ENCODE results near the gene SLC9A8. TPM values are rescaled to one million over a fixed set of nuclear protein-coding genes. Genes with fewer than 3 reads are reported as not detected.

The SLC9A8 gene
- total RNA-seq, 2 experiments from 2014 or later = 9.4 to 11.3 TPM

- no peak for DNase-seq
- no peak overlapping the region for H3K27ac Mint-ChIP-seq
- H3K4me3 Mint-ChIP-seq = no peak overlapping the region
- no peaks in the 10 kb centered on the region for H3K27me3 Mint-ChIP-seq
- intact Hi-C loops (cut with micrococcal nuclease) = no loop called here
- H3K4me1 Mint-ChIP-seq (ENCODE audit: low read depth) = peaks cover 34% of the 10 kb centered on the region
- H3K9me3 Mint-ChIP-seq = no peaks in the 10 kb centered on the region
- POLR2A ChIA-PET = interaction anchor here (0.8 to 1.4 kb wide), 2 partner anchors 22 to 101 kb away, joined by 3 read pairs; no protein-coding TSS in a partner anchor
- H3K36me3 Mint-ChIP-seq (ENCODE audit: low read depth) = peaks cover 7% of the 10 kb centered on the region
- no peak for ATAC-seq
- CTCF ChIA-PET = interaction anchor here (0.7 to 4.7 kb wide), 10 partner anchors 14 to 337 kb away, joined by 3 to 40 read pairs (median 8); no protein-coding TSS in a partner anchor
- no peak for TF ChIP-seq CTCF (IDR thresholded peaks at IDR 0.05)
Observed at GRCh38 chr20:49889935-49890333, 77.3 kb downstream of the SLC9A8 start.

- Mint-ChIP-seq H3K27ac (no peak overlapping the region), H3K9me3 (no peaks in the 10 kb centered on the region), H3K4me1 (ENCODE audit: low read depth) (peaks cover 35% of the 10 kb centered on the region), H3K27me3 (no peaks in the 10 kb centered on the region), H3K36me3 (ENCODE audit: low read depth) (peaks cover 7% of the 10 kb centered on the region), H3K4me3 (no peak overlapping the region)
- CTCF ChIA-PET = interaction anchor here (1.2 to 4.7 kb wide), 4 partner anchors 20 to 349 kb away, joined by 3 to 40 read pairs (median 18); no protein-coding TSS in a partner anchor
- DNase-seq (no peak), ATAC-seq (no peak)
- TF ChIP-seq CTCF (IDR thresholded peaks at IDR 0.05) = no peak
- intact Hi-C loops (cut with micrococcal nuclease) = no loop called here
- POLR2A ChIA-PET = interaction anchor here (0.8 to 1.4 kb wide), 2 partner anchors 21 to 102 kb away, joined by 3 read pairs; no protein-coding TSS in a partner anchor
Observed at GRCh38 chr20:49890471-49891361, 78.1 kb downstream of the SLC9A8 start.

GRCh38 chr20:49891476-49892110, 79.0 kb downstream of the SLC9A8 start:
- CTCF ChIA-PET = interaction anchor here (1.1 to 2.5 kb wide), 3 partner anchors 180 to 350 kb away, joined by 3 to 8 read pairs (median 3); no protein-coding TSS in a partner anchor
- intact Hi-C loops (cut with micrococcal nuclease) = no loop called here

GRCh38 chr20:49892260-49892659, 79.6 kb downstream of the SLC9A8 start:
- Mint-ChIP-seq H3K4me3 (no peak overlapping the region), H3K27ac (peak overlapping the region; percentile 69), H3K4me1 (ENCODE audit: low read depth) (peaks cover 35% of the 10 kb centered on the region), H3K27me3 (no peaks in the 10 kb centered on the region), H3K36me3 (ENCODE audit: low read depth) (peaks cover 7% of the 10 kb centered on the region), H3K9me3 (no peaks in the 10 kb centered on the region)
- ChIA-PET CTCF (interaction anchor here (1.1 to 2.5 kb wide), 4 partner anchors 179 to 351 kb away, joined by 3 to 8 read pairs (median 4); no protein-coding TSS in a partner anchor), POLR2A (interaction anchor here (0.7 to 1.1 kb wide), 3 partner anchors 14 to 213 kb away, joined by 3 read pairs; partner anchors contain the start of gene SPATA2)
- intact Hi-C loops (cut with micrococcal nuclease) = no loop called here
- ATAC-seq (no peak), DNase-seq (no peak)
- no peak for TF ChIP-seq CTCF (IDR thresholded peaks at IDR 0.05)

More at GRCh38 chr20:49891476-49892110, 79.0 kb downstream of the SLC9A8 start:
- Mint-ChIP-seq H3K27ac (peak overlapping the region; percentile 11), H3K4me3 (no peak overlapping the region), H3K36me3 (ENCODE audit: low read depth) (peaks cover 7% of the 10 kb centered on the region), H3K9me3 (no peaks in the 10 kb centered on the region), H3K4me1 (ENCODE audit: low read depth) (peaks cover 35% of the 10 kb centered on the region), H3K27me3 (no peaks in the 10 kb centered on the region)
- no peak for ATAC-seq
- TF ChIP-seq CTCF (IDR thresholded peaks at IDR 0.05) = no peak
- no peak for DNase-seq
- POLR2A ChIA-PET = interaction anchor here (0.7 to 1.0 kb wide), 2 partner anchors 24 to 212 kb away, joined by 3 read pairs; partner anchors contain the start of gene SPATA2

All from activated CD8-positive, alpha-beta T cell treated with anti-CD3 and anti-CD28 coated beads for 36 hours (primary cell).